T-helper 2 cell (primary cell): ENCODE data around the gene C1orf146.
"Not testable (repeated sequence)": the region's sequence is repeated elsewhere in the genome, so short reads cannot be mapped to it uniquely, and the experiment has no call there.

Experiments
- DNase-seq, 5 experiments: peaks; one replicate each; pipeline versions ENCODE4 v3.0.0 to v3.0.0-alpha.2; 2012 to 2022

C1orf146 gene

DNA sequence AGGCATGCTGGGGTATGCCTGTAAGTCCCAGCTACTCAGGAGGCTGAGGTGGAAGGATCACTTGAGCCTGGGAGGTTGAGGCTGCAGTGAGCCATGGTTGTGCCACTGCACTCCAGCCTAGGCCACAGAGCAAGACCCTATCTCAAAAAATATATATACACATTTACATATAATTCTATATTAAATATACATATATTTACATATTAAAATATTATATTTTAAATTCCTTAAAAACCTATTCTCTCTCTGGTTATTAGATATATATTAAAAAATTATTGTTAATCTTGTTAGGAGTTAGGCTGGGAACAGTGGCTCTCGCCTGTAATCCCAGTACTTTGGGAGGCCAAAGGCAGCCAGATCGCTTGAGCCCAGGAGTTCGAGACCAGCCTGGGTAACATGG is 58.4 kb downstream of the C1orf146 start:
- no peak for DNase-seq

DNA sequence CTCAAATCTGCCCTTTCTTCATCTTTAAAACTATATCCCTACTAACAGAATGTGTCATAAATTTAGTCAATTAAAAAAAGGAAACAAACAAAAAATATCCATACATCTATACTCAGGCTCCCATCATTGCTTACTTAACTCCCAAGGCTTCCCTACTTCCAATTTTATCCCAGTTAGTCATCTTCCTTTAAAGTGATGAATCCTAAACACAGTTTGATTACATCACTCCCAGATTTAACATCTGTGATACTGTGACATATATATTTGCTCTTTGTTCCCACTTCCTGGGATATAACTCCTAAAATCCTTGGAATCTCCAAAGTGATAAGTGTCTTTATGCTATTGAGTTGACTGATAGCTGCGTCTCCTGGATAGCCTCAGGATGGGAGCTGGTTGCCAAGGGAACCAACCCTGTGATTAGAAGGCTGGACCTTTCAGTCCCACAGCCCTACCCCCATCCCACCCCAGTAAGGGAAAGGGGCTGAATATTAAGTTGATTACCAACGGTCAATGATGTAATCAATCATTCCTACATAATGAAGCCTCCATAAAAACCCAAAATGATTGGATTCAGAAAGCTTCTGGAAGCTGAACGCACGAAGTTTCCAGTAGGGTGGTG is 59.5 kb downstream of the C1orf146 start:
- DNase-seq = no peak

DNA sequence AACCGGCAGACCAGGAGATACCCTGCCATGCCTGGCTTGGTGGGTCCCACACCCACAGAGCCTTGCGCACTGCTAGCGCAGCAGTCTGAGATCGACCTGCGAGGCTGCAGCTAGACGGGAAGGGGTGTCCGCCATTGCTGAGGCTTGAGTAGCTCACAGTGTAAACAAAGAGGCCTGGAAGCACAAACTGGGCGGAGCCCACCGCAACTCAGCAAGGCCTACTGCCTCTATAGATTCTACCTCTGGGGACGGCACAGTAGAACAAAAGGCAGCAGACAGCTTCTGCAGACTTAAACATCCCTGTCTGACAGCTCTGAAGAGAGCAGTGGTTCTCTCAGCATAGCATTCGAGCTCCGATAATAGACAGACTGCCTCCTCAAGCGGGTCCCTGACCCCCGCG is 62.1 kb downstream of the C1orf146 start:
- not testable (repeated sequence) for DNase-seq

DNA sequence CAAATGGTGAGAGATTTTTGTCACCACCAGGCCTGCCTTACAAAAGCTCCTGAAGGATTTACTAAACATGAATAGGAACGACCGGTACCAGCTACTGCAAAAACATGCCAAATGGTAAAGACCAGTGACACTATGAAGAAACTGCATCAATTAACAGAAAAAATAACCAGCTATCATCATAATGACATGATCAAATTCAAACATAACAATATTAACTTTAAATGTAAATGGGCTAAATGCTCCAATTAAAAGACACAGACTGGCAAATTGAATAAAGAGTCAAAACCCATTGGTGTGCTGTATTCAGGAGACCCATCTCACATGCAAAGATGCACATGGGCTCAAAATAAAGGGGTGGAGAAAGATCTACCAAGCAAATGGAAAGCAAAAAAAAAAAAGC is 63.7 kb downstream of the C1orf146 start:
- not testable (repeated sequence) for DNase-seq

DNA sequence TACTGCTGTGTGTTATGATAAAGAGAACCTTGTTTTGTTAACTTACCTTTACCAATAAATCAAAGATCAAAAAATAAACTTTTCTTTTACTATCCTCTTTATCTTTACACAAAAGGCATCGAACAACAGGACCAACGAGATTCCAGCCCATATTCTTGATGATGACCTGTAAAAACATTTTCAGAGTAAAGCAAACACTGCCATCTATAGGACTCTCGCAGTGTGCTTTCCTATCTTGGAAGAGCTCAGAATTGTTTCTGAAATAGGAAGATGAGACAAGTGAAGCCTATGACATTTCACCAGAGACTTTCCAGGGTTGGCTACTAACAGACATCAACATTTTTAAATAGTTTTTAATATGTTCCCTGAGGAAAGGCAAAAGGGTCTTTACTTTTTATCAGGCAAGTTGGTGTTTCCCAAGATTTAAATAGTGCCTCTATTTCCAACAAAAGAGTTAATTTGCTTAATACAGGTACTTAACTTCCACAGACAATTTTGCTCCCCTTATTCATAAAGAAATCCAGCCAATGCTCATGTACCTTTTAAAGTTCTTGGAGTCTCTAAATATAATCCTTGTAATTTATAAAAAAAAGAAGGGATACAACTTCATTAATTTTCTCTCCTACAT is 73.8 kb downstream of the C1orf146 start:
- DNase-seq = peak in 1 of 5 experiments; percentile 63
